ENCODE results near the gene STX1B.

The STX1B gene

DNA sequence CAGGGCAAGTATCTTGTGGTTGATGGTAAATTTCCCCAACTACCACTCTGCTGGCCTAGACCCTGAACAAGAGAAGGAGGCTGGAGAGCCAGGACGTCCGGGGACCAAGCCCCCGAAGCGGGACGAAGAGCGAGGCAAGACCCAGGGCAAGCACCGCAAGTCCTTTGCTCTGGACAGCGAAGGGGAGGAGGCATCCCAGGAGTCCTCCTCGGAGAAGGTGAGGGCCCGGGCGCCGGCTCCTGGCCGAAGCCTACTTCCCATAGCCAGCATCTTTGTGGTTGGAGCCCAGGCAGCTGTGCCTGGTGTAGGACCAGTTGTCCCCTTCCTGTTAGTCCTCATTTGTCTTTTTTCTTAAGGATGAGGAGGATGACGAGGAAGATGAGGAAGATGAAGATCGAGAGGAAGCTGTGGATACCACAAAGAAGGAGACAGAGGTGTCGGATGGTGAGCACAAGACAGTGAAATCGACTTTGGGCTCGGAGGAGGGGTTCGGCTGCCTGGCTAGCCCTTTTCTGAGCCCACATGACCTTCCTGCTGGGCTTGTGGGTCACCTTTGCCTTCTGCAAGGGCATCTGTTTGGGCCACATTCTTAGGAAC, 41.1 kb downstream of the STX1B start:
- Mint-ChIP-seq H3K27ac (no peak overlapping the region), H3K36me3 (ENCODE audit: low read depth) (peaks cover 97% of the 10 kb centered on the region), H3K27me3 (no peaks in the 10 kb centered on the region), H3K4me3 (no peak overlapping the region), H3K4me1 (ENCODE audit: low read depth) (peaks cover 10% of the 10 kb centered on the region), H3K9me3 (no peaks in the 10 kb centered on the region)
- intact Hi-C loops (cut with micrococcal nuclease) = no loop called here

DNA sequence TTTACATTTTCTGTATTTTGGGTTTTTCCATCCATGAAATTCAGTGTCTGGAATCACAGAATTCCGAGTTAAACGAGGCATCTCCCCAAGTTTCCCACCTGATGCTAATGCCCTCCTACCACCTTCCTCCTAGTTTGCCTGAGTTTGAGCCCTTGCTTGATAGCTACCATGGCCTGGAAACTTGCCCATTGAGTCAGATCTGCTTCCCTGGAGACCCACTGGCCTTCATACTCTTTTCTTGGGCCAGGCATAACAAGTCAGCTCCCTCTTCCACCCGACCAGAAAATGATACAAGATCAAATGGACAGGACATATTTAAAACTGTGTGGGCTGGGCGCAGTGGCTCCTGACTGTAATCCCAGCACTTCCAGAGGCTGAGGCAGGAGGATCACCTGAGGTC, 42.6 kb downstream of the STX1B start:
- Mint-ChIP-seq H3K27ac (no peak overlapping the region), H3K4me3 (no peak overlapping the region), H3K27me3 (no peaks in the 10 kb centered on the region), H3K36me3 (ENCODE audit: low read depth) (peaks cover 97% of the 10 kb centered on the region), H3K9me3 (no peaks in the 10 kb centered on the region), H3K4me1 (ENCODE audit: low read depth) (peaks cover 25% of the 10 kb centered on the region)
- intact Hi-C loops (cut with micrococcal nuclease) = no loop called here

DNA sequence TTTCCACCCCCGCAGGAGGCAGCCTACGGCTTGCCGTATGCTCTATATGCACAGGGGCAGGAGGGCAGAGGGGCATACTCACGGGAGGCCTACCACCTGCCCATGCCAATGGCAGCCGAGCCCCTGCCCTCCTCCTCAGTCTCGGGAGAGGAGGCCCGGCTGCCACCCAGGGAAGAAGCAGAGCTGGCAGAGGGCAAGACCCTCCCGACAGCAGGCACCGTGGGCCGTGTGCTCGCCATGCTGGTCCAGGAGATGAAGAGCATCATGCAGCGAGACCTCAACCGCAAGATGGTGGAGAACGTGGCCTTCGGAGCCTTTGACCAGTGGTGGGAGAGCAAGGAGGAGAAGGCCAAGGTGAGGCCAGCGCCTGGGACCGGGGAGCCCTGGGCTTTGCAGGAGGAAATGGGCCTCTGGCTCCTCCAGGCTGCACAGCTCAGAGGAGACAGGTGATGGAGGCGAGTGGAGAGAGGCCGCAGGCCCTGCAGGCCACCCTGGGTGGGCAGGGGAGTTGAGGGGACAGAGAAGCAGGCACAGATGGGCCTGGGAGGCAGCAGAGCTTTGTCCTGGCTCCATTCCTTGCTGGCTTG, 44.3 kb downstream of the STX1B start:
- no peaks in the 10 kb centered on the region for H3K27me3 Mint-ChIP-seq
- peaks cover 25% of the 10 kb centered on the region for H3K4me1 Mint-ChIP-seq (ENCODE audit: low read depth)
- H3K9me3 Mint-ChIP-seq = no peaks in the 10 kb centered on the region
- no peak overlapping the region for H3K4me3 Mint-ChIP-seq
- intact Hi-C loops (cut with micrococcal nuclease) = no loop called here
- H3K36me3 Mint-ChIP-seq (ENCODE audit: low read depth) = peaks cover 97% of the 10 kb centered on the region
- H3K27ac Mint-ChIP-seq = no peak overlapping the region

DNA sequence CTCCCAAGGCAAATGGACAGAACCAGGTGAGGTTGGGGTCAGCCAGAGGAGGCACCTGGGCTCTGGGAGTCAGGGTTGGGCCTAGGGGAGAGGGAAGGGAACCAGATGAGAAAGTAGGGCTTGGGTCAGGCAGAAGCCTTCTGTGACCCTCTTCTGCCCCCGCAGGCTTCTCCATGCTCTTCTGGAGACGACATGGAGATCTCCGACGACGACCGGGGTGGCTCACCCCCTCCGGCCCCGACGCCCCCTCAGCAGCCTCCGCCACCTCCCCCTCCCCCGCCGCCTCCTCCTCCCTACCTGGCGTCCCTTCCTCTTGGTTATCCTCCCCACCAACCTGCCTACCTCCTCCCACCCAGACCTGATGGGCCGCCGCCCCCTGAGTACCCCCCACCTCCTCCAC, 45.0 kb downstream of the STX1B start:
- Mint-ChIP-seq H3K27me3 (no peaks in the 10 kb centered on the region), H3K36me3 (ENCODE audit: low read depth) (peaks cover 97% of the 10 kb centered on the region), H3K27ac (no peak overlapping the region), H3K9me3 (no peaks in the 10 kb centered on the region), H3K4me1 (ENCODE audit: low read depth) (peaks cover 25% of the 10 kb centered on the region), H3K4me3 (no peak overlapping the region)
- intact Hi-C loops (cut with micrococcal nuclease) = no loop called here

DNA sequence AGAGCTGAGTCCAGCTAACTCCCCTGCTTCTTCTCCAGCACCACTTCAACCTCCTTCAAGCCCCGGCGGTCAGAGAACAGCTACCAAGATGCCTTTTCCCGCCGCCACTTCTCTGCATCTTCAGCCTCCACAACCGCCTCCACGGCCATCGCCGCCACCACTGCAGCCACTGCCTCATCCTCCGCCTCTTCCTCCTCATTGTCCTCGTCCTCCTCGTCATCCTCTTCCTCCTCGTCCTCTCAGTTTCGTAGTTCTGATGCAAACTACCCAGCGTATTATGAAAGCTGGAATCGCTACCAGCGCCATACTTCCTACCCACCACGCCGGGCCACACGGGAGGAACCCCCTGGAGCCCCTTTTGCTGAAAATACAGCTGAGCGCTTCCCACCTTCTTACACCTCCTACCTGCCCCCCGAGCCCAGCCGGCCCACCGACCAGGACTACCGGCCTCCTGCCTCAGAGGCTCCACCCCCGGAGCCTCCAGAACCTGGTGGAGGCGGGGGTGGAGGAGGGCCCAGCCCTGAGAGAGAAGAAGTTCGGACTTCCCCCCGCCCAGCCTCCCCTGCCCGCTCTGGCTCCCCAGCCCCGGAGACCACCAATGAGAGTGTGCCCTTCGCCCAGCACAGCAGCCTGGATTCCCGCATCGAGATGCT, 45.7 kb downstream of the STX1B start:
- peaks cover 97% of the 10 kb centered on the region for H3K36me3 Mint-ChIP-seq (ENCODE audit: low read depth)
- no peaks in the 10 kb centered on the region for H3K27me3 Mint-ChIP-seq
- H3K9me3 Mint-ChIP-seq = no peaks in the 10 kb centered on the region
- H3K4me3 Mint-ChIP-seq = peak overlapping the region; percentile 27
- intact Hi-C loops (cut with micrococcal nuclease) = no loop called here
- peaks cover 31% of the 10 kb centered on the region for H3K4me1 Mint-ChIP-seq (ENCODE audit: low read depth)
- peak overlapping the region; percentile 21 for H3K27ac Mint-ChIP-seq

DNA sequence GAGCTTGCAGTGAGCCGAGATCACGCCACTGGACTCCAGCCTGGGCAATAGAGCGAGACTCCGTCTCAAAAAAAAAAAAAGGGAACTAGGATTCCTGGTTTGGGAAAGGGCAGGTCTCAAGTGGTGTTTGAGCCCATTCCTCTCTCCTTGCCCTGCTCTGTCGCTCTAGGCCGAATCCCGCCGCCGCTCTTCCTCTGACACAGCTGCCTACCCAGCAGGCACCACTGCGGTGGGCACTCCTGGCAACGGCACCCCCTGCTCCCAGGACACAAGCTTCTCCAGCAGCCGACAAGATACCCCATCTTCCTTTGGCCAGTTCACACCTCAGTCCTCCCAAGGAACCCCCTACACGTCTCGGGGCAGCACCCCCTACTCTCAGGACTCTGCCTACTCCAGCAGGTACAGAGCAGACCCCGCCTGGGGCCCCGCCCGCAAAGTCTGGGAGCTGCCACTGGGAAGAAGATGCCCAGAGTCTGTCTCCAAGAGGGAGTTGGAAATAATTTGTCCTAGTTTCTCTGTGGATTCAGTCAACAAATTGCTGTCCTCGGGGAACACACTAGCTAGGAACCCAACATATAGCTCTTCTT, 46.4 kb downstream of the STX1B start:
- peak overlapping the region; percentile 21 for H3K27ac Mint-ChIP-seq
- H3K9me3 Mint-ChIP-seq = no peaks in the 10 kb centered on the region
- no peak overlapping the region for H3K4me3 Mint-ChIP-seq
- intact Hi-C loops (cut with micrococcal nuclease) = no loop called here
- H3K27me3 Mint-ChIP-seq = no peaks in the 10 kb centered on the region
- peaks cover 38% of the 10 kb centered on the region for H3K4me1 Mint-ChIP-seq (ENCODE audit: low read depth)
- H3K36me3 Mint-ChIP-seq (ENCODE audit: low read depth) = peaks cover 97% of the 10 kb centered on the region

DNA sequence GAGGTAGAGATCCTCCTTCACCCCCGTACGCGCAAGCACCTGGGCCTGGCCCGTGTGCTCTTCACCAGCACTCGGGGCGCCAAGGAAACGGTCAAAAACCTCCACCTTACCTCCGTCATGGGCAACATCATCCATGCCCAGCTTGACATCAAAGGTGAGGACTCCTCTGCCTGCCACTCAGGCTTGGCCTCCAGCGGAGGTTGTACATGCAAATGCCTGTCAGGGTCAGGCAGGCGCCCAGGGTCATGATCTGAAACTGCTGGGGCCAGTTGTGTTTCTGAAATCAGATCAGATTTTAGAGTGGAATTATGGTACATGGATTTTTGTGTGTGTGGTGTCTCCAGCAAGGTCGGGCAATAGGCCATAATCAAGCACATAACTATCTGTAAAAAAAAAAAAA, 49.1 kb downstream of the STX1B start:
- H3K9me3 Mint-ChIP-seq = no peaks in the 10 kb centered on the region
- peaks cover 47% of the 10 kb centered on the region for H3K4me1 Mint-ChIP-seq (ENCODE audit: low read depth)
- intact Hi-C loops (cut with micrococcal nuclease) = no loop called here
- H3K27ac Mint-ChIP-seq = no peak overlapping the region
- no peak overlapping the region for H3K4me3 Mint-ChIP-seq
- no peaks in the 10 kb centered on the region for H3K27me3 Mint-ChIP-seq
- peaks cover 93% of the 10 kb centered on the region for H3K36me3 Mint-ChIP-seq (ENCODE audit: low read depth)

DNA sequence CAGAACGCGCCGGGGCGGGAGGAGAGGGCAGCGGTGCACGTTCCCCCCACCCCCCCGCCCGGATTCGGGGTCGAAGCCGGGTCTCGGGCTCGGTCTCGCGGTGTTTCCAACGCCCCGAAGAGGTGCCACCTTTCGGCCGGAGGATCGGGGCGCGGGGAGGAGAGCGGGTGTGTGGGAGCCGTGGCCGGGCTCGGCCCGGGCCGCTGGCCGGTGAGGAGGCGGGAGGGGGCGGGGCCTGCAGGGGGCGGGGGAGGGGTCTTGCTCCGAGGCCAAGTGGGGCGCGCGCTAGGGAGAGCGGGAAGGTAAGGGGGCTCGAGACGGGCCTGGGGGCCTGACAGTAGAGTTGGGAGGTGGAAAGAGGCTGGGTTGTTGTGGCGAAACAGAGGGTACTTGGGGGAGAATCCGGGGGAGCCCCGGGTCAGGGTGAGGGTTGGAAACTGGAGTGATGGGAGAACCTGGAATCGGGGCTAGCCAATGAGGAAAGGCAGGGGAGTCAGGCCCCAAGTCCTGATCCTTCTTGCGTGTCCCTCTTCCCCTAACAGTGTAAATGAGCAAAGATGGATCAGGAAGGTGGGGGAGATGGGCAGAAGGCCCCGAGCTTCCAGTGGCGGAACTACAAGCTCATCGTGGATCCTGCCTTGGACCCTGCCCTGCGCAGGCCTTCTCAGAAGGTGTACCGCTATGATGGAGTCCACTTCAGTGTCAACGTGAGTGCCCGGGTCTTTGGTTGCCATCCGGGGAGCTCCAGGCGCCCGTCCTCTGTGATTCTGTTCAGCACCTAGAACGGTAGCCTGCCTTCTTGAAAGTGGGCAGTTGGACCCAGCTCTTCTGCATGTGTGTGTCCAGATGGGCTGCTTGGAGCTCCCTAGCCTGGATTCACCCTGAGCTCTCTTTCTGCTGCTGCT, 52.0 kb downstream of the STX1B start:
- Mint-ChIP-seq H3K27ac (peak overlapping the region; percentile 98), H3K27me3 (no peaks in the 10 kb centered on the region), H3K36me3 (ENCODE audit: low read depth) (peaks cover 91% of the 10 kb centered on the region), H3K9me3 (no peaks in the 10 kb centered on the region), H3K4me3 (peak overlapping the region; percentile 81), H3K4me1 (ENCODE audit: low read depth) (peaks cover 34% of the 10 kb centered on the region)
- intact Hi-C loops (cut with micrococcal nuclease) = loop anchor here (10.0 kb wide), 1 partner anchor 136 kb away; the partner anchor contains the start of gene VKORC1

DNA sequence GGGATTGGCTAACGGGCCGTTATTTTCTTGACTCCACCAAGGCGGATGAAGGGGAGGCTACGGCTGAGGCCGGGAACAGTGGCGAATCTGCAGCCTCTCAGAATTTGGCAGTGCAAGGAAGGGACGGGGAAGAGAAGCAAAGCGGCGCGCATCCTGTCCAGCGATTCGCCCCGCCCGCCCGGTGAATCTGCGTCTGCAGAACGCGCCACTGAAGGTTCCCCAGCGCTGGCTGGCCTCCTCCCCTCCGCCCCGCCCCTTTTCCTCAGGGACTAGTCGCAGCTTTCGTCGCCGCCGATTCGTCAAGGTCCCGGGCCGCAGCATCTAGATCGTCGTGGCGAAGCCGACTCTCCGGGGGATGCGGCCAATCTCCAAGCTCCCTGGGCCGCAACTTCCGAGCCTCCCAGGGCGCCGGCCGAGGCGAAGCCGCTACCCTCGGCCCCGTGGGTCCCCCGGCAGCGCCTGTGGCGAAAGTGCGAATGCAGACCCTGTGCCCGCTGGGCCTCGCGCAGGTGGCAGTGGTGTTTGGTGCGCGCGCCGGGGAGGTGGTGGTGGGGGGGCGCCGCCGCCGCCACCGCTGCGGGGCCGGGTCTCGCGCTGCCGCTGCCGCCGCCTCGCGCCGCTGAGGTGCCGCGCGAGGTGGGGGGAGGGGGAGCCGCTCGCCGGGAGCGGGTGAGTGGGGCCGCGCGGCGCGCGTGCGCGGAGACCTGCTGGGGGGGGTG, 52.8 kb downstream of the STX1B start, which contains the start of gene SETD1A:
TSS of gene SETD1A (plus strand) at position 299 of the 719 bp plus-strand sequence. CDS start 978 bp downstream, outside the sequence.
- Mint-ChIP-seq H3K4me1 (ENCODE audit: low read depth) (peaks cover 35% of the 10 kb centered on the region), H3K27me3 (no peaks in the 10 kb centered on the region), H3K27ac (peak within 1 kb of the TSS; percentile 98), H3K36me3 (ENCODE audit: low read depth) (peaks cover 91% of the 10 kb centered on the region), H3K9me3 (no peaks in the 10 kb centered on the region), H3K4me3 (peak within 1 kb of the TSS; percentile 82)
- intact Hi-C loops (cut with micrococcal nuclease) = loop anchor here (2.0 to 10.0 kb wide), 2 partner anchors 75 to 137 kb away; partner anchors contain the start of genes STX4 and VKORC1

DNA sequence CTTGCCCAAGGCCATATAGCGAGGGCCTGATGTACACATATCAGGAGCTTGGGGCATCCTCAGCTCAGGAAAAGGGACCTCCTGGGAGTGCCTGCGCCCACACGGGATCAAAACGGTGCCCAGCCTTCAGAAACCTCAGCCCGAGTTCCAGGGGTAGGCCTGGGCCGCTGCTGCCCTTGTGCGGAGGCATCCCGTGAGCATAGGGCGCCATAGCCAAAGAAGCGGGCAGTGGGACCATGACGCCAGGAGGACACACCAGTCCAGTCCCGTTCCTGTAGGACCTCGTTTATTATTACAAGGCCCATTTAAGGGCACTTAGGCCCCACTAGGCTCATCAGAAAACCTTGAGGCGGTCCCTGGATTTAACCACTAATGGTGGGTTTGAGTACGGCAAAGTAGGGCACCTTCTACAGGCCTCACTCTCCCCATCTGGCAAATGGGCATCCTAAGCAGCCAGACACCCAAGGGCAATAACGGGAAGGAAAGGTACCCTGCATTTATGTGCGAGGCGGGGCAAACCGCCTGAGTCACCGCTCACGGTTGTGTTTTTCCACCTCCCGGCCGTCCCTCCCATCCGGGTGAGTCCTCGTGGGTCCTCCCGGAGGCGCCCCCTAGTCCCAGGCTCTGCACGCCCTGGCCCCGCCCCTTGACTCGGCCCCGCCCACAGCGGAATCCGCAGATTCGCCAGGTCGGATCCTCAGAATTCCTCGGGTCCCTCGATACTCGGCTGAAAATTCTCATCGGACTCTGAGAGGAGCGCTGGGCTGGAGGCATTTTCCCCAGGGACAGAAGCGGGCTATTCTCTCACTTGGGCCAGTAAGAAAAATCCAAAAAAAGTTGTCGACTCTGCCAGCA, 53.6 kb downstream of the STX1B start:
- Mint-ChIP-seq H3K36me3 (ENCODE audit: low read depth) (peaks cover 91% of the 10 kb centered on the region), H3K9me3 (no peaks in the 10 kb centered on the region), H3K27ac (peak overlapping the region; percentile 98), H3K4me1 (ENCODE audit: low read depth) (peaks cover 38% of the 10 kb centered on the region), H3K27me3 (no peaks in the 10 kb centered on the region), H3K4me3 (peak overlapping the region; percentile 82)
- intact Hi-C loops (cut with micrococcal nuclease) = loop anchor here (2.0 to 10.0 kb wide), 2 partner anchors 76 to 138 kb away; partner anchors contain the start of genes STX4 and VKORC1

DNA sequence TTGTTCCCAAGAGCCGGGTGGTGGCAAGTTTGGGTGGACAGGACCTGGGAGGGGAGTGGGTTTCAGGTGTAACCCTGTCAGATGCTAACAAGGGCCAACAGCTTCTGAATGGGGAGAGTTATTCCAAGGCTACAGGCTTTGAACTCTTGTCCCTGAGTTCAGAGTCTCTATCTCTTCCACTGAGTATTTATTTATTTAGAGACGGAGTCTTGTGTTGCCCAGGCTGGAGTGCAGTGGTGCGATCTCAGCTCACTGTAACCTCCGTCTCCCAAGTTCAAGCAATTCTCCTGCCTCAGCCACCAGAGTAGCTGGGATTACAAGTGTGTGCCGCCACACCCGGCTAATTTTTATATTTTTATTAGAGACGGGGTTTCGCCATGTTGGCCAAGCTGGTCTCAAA, 55.4 kb downstream of the STX1B start:
- no peak overlapping the region for H3K4me3 Mint-ChIP-seq
- intact Hi-C loops (cut with micrococcal nuclease) = loop anchor here (10.0 kb wide), 1 partner anchor 140 kb away; the partner anchor contains the start of gene VKORC1
- no peaks in the 10 kb centered on the region for H3K9me3 Mint-ChIP-seq
- H3K27ac Mint-ChIP-seq = peak overlapping the region; percentile 28
- H3K27me3 Mint-ChIP-seq = no peaks in the 10 kb centered on the region
- peaks cover 91% of the 10 kb centered on the region for H3K36me3 Mint-ChIP-seq (ENCODE audit: low read depth)
- peaks cover 53% of the 10 kb centered on the region for H3K4me1 Mint-ChIP-seq (ENCODE audit: low read depth)

DNA sequence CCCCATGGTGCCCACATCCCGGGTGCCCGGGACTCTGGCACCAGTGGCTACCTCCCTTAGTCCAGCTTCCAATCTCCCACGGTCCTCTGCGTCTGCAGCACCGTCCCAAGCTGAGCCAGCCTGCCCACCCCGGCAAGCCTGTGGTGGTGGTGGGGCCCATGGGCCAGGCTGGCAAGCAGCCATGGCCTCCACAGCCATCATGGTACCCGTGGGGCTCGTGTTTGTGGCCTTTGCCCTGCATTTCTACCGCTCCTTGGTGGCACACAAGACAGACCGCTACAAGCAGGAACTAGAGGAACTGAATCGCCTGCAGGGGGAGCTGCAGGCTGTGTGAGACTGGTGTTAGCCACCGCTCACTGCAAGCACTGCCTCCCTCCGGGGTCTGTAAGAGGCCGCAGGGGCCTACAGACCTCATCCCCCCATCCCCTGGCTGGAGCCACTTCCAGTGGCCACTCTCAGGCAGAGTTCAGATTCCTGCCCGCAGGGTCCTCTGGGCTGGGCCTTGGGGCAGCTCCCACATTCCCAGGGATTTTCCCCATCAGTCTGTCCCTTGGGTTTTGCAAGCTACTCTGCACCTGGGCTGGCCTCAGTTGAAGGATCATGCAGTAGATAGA, 56.8 kb downstream of the STX1B start:
- H3K4me3 Mint-ChIP-seq = no peak overlapping the region
- intact Hi-C loops (cut with micrococcal nuclease) = loop anchor here (10.0 kb wide), 1 partner anchor 141 kb away; the partner anchor contains the start of gene VKORC1
- H3K9me3 Mint-ChIP-seq = no peaks in the 10 kb centered on the region
- H3K36me3 Mint-ChIP-seq (ENCODE audit: low read depth) = peaks cover 86% of the 10 kb centered on the region
- H3K27me3 Mint-ChIP-seq = no peaks in the 10 kb centered on the region
- peak overlapping the region; percentile 67 for H3K27ac Mint-ChIP-seq
- H3K4me1 Mint-ChIP-seq (ENCODE audit: low read depth) = peaks cover 41% of the 10 kb centered on the region
